WTC11 (cell line): Measurements from ENCODE around the gene GGA1.

Experiments
- ATF1 ChIP-seq: sonication (generic); formaldehyde crosslinking; IDR thresholded peaks from 2 replicates; pipeline ENCODE4 v1.8.1; 2023; ENCODE audit warnings: mild to moderate bottlenecking, moderate library complexity, missing genetic modification reagents
- ATF2 ChIP-seq: sonication (generic); formaldehyde crosslinking; IDR thresholded peaks from 2 replicates; pipeline ENCODE4 v1.8.1; 2022; ENCODE audit warnings: low read depth, missing genetic modification reagents, borderline replicate concordance
- NFE2L1 ChIP-seq: sonication (generic); formaldehyde crosslinking; IDR thresholded peaks from 2 replicates; pipeline ENCODE4 v1.8.1; 2023; ENCODE audit warnings: missing genetic modification reagents
- ZSCAN18 ChIP-seq: fragments of 250-450 bp; sonication (Bioruptor Pico); IDR thresholded peaks from 2 replicates; pipeline ENCODE4 v2.1.2; 2022; ENCODE audit warnings: mild to moderate bottlenecking, moderate library complexity
- TF ChIP-seq, protein P1 (sequence below): fragments of 200-600 bp; IDR thresholded peaks from 2 replicates; pipeline ENCODE4 v1.8.0; 2022; ENCODE audit warnings: antibody characterized with exemption

- TF ChIP-seq, protein P1, sequence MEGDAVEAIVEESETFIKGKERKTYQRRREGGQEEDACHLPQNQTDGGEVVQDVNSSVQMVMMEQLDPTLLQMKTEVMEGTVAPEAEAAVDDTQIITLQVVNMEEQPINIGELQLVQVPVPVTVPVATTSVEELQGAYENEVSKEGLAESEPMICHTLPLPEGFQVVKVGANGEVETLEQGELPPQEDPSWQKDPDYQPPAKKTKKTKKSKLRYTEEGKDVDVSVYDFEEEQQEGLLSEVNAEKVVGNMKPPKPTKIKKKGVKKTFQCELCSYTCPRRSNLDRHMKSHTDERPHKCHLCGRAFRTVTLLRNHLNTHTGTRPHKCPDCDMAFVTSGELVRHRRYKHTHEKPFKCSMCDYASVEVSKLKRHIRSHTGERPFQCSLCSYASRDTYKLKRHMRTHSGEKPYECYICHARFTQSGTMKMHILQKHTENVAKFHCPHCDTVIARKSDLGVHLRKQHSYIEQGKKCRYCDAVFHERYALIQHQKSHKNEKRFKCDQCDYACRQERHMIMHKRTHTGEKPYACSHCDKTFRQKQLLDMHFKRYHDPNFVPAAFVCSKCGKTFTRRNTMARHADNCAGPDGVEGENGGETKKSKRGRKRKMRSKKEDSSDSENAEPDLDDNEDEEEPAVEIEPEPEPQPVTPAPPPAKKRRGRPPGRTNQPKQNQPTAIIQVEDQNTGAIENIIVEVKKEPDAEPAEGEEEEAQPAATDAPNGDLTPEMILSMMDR: no peak
- no peak for TF ChIP-seq ZSCAN18
- no peak for TF ChIP-seq ATF1 (CRISPR knock-in tag)
- TF ChIP-seq ATF2 (CRISPR knock-in tag): no peak
- TF ChIP-seq NFE2L1: no peak
Measured at GRCh38 chr22:37660709-37661045, 52.0 kb downstream of the GGA1 start.
